BE2C (cell line): ENCODE measurements around the gene TRMT1.
A peak's percentile ranks its signal among the peaks of the same experiment; 100 is the strongest.

Experiments
- DNase-seq: peaks from one replicate; pipeline ENCODE4 v3.0.0-alpha.2; 2020
- H3K27me3 ChIP-seq: fragments of 250-450 bp; sonication (Bioruptor Pico); 2 replicates; pipeline ENCODE4 v1.5.1; 2020; ENCODE audit warnings: mild to moderate bottlenecking
- H3K36me3 ChIP-seq: fragments of 250-450 bp; sonication (Bioruptor Pico); 2 replicates; pipeline ENCODE4 v1.5.1; 2020; ENCODE audit warnings: mild to moderate bottlenecking
- H3K4me1 ChIP-seq: fragments of 250-450 bp; sonication (Bioruptor Pico); 2 replicates; pipeline ENCODE4 v1.5.1; 2020
- H3K4me3 ChIP-seq: 2 replicates; pipeline ENCODE4 v1.5.1; 2011; ENCODE audit warnings: low read depth, low read length
- H3K9me3 ChIP-seq: fragments of 250-450 bp; sonication (Bioruptor Pico); 2 replicates; pipeline ENCODE4 v1.5.1; 2020
- CTCF ChIP-seq: IDR thresholded peaks from 2 replicates; pipeline ENCODE4 v1.5.1; 2012; ENCODE audit warnings: mild to moderate bottlenecking, low read depth, low read length

Gene TRMT1

DNA sequence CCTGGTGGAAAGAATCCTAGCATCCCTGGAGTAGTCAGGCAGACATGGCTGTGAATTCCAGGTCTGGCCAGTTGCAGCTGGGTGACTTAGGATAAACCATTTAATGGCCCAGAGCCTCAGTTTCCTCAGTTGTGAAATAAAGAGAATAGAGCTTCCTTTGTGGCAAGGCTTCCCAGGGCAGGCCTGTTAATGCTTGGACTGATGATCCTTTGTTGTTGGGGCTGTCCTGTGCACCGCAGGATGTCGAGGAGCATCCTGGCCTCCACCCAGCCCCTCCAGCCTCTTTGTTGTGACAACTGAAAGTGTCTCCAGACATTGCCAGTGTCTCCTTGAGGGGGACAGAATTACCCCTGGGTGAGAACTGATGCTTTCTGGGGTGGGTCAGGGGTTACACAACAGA is 30.2 kb downstream of the TRMT1 start:
- Histone ChIP-seq H3K36me3 (no peaks in the 10 kb centered on the region), H3K4me3 (no peak overlapping the region), H3K9me3 (no peaks in the 10 kb centered on the region), H3K27me3 (no peaks in the 10 kb centered on the region), H3K4me1 (peaks cover 28% of the 10 kb centered on the region)
- no peak for DNase-seq
- no peak for TF ChIP-seq CTCF

DNA sequence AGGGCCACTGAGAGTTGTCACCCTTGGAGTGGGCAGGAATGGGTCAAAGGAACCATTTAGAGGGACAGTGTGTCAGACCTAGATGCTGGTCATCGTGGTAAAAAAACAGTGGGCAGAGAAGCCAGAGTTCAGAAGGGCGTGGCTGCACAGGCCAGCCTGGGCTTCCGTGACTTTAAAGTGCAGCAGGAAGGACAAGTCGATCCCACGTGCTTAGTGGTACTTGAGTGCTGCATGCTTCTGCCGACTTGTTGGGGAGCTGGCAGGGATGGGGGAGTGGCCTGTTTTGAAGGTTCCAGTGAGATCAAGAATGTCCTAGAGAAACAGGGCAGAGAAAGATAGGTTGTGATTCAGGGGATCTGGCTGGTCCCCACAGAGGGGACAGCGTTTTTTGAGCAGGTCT is 30.9 kb downstream of the TRMT1 start:
- Histone ChIP-seq H3K36me3 (no peaks in the 10 kb centered on the region), H3K27me3 (no peaks in the 10 kb centered on the region), H3K9me3 (no peaks in the 10 kb centered on the region), H3K4me3 (no peak overlapping the region), H3K4me1 (peaks cover 24% of the 10 kb centered on the region)
- no peak for TF ChIP-seq CTCF
- DNase-seq: no peak

- no peaks in the 10 kb centered on the region for H3K9me3 ChIP-seq
- H3K4me1 ChIP-seq: peaks cover 28% of the 10 kb centered on the region
- H3K27me3 ChIP-seq: no peaks in the 10 kb centered on the region
- TF ChIP-seq CTCF: no peak
- no peak overlapping the region for H3K4me3 ChIP-seq
- no peaks in the 10 kb centered on the region for H3K36me3 ChIP-seq
- no peak for DNase-seq
These were observed 32.9 kb downstream of the TRMT1 start for GRCh38 chr19:13083627-13084026.

- H3K9me3 ChIP-seq: no peaks in the 10 kb centered on the region
- H3K4me1 ChIP-seq: peaks cover 32% of the 10 kb centered on the region
- no peaks in the 10 kb centered on the region for H3K27me3 ChIP-seq
- no peak for TF ChIP-seq CTCF
- no peaks in the 10 kb centered on the region for H3K36me3 ChIP-seq
- no peak for DNase-seq
- H3K4me3 ChIP-seq: no peak overlapping the region
These were observed 33.5 kb downstream of the TRMT1 start for GRCh38 chr19:13083008-13083404.

DNA sequence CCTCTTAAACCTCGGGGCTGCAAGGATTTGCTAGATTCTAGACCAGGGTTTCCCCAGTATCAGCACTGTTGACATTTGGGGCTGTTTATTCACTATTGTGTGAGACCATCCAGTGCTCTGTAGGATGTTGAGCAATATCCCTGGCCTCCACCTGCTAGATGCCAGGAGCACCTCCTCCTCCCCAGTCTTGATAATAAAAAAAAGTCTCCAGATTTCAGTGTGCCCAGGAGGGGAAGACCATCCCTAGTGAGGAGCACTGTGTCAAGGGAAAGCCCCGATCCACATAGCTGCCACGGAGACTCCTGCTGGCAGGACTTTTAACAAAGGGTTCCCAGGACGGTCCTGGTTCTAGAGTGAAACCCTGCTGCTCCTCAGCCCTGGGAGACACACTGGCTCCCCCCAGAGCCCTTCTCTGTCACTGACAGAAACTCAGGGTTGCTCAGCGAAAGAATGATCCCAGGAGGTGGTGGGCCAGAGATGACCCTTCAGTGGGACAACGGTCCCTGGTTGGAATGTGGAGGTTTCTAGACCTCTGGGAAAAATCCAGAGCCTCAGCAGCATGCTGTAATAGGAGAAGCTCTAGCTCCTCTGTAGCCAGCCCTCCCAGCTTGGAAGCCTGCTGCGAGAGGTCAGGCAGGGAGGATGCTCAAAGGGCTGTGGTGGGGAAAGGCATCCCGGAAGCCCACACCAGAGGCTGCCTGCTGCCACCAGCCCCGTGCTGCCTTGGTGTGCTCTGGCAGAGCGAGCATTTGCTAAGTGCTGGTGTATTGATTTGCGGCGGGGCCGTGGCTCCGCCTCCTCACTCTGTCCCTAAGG is 34.1 kb downstream of the TRMT1 start:
- Histone ChIP-seq H3K4me3 (no peak overlapping the region), H3K36me3 (no peaks in the 10 kb centered on the region), H3K4me1 (peaks cover 37% of the 10 kb centered on the region), H3K27me3 (no peaks in the 10 kb centered on the region), H3K9me3 (no peaks in the 10 kb centered on the region)
- peak; percentile 59 for TF ChIP-seq CTCF
- DNase-seq: peak; percentile 80

- Histone ChIP-seq H3K9me3 (no peaks in the 10 kb centered on the region), H3K36me3 (no peaks in the 10 kb centered on the region), H3K27me3 (no peaks in the 10 kb centered on the region), H3K4me1 (peaks cover 49% of the 10 kb centered on the region), H3K4me3 (no peak overlapping the region)
- TF ChIP-seq CTCF: no peak
- peak; percentile 64 for DNase-seq
These were observed 37.0 kb downstream of the TRMT1 start for GRCh38 chr19:13079542-13079986.
